SK-N-MC (cell line): ENCODE results near the gene MYH9.

ENCODE experiments used
- DNase-seq: peaks from one replicate; pipeline ENCODE4 v3.0.0-alpha.2; 2011; ENCODE audit warnings: low read depth, low spot score
- H3K27ac ChIP-seq: fragments of 200-600 bp; sonication (generic); 2 replicates; pipeline ENCODE4 v1.5.1; 2016; ENCODE audit warnings: mixed run types
- H3K36me3 ChIP-seq: fragments of 200-600 bp; sonication (generic); 2 replicates; pipeline ENCODE4 v1.6.1; 2017; ENCODE audit warnings: antibody characterized with exemption, low read length, mixed read lengths; ENCODE audit not compliant: insufficient read depth
- H3K4me3 ChIP-seq: fragments of 200-600 bp; sonication (generic); 2 replicates; pipeline ENCODE4 v1.5.1; 2016
- H3K9ac ChIP-seq: fragments of 200-600 bp; sonication (generic); 2 replicates; pipeline ENCODE4 v1.8.0; 2017; ENCODE audit warnings: mixed run types, mixed read lengths; ENCODE audit not compliant: insufficient read length
- H3K9me3 ChIP-seq: fragments of 200-600 bp; sonication (generic); 2 replicates; pipeline ENCODE4 v1.6.1; 2017; ENCODE audit warnings: low read depth, mild to moderate bottlenecking, antibody characterized with exemption, low read length, moderate library complexity, mixed read lengths
- EZH2 ChIP-seq: fragments of 200-600 bp; sonication (generic); IDR thresholded peaks from one replicate; pipeline ENCODE4 v1.6.1; 2017; ENCODE audit warnings: antibody characterized with exemption
- FOXP2 ChIP-seq: optimal IDR thresholded peaks from 2 replicates; pipeline ENCODE3; 2011; ENCODE audit warnings: mild to moderate bottlenecking, moderate library complexity; ENCODE audit not compliant: insufficient read depth; ENCODE audit errors: extremely low read length, control extremely low read depth
- POLR2AphosphoS5 ChIP-seq: IDR thresholded peaks from 2 replicates; pipeline ENCODE4 v1.6.1; 2012; ENCODE audit warnings: mild to moderate bottlenecking, low read depth, low read length, borderline replicate concordance

Gene MYH9

DNA sequence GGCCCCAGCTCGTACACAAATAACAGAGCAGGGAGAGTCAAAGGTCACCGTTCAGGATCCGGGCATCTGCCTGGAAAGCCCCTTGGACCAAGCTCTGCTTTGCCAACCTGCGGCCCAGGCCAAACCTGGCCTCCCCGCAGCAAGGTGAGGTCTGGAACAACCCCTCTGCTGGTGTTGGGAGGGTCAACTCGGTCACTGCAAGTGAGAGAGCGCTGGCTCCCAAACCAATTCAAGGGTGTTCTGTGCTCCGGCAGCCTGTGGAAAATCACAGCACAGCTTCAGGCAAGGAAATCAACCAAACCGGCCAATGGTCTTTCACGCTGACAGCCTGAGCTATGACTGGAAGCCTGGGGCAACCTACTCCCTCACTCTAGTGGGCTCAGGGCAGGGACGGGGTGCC lies 63.4 kb downstream of the MYH9 start:
- no peaks in the 10 kb centered on the region for H3K9me3 ChIP-seq
- H3K4me3 ChIP-seq = no peak overlapping the region
- no peak overlapping the region for H3K27ac ChIP-seq
- DNase-seq = no peak
- H3K36me3 ChIP-seq = peaks cover 46% of the 10 kb centered on the region; the same call in 1 of the 2 replicates
- peak overlapping the region; percentile 26 for H3K9ac ChIP-seq
- TF ChIP-seq EZH2 = no peak
- no peak for TF ChIP-seq FOXP2
- TF ChIP-seq POLR2AphosphoS5 = no peak

DNA sequence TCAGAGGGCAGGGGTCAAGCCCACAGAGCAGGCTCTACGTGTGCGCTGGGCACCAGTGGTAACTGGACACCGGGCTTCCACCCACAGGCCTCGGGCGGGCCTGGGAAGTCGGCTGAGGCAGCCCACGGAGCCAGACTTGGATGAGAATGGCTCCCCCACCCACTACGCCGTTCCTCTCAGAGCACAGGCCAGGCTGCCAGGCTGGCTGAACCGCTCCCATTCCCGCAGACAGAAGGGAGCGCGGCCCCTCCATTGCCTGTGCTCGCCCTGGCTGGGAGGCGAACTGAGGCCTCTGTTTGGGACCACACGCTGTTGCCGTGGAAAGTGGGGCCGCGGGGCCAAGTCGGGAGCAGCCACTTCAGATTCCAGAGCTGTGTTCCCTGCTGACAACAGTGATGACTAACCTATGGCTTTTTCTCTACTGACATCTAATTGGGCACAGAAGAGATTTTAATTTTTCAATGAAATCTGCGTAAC lies 63.9 kb downstream of the MYH9 start:
- no peak for DNase-seq
- TF ChIP-seq POLR2AphosphoS5 (no peak), EZH2 (no peak), FOXP2 (no peak)
- Histone ChIP-seq H3K9ac (no peak overlapping the region), H3K9me3 (no peaks in the 10 kb centered on the region), H3K27ac (no peak overlapping the region), H3K4me3 (no peak overlapping the region), H3K36me3 (peaks cover 50% of the 10 kb centered on the region; the same call in 1 of the 2 replicates)

GRCh38 chr22:36323182-36323854 lies 64.4 kb downstream of the MYH9 start:
- Histone ChIP-seq H3K4me3 (no peak overlapping the region), H3K36me3 (peaks cover 50% of the 10 kb centered on the region; the same call in 1 of the 2 replicates), H3K9me3 (no peaks in the 10 kb centered on the region), H3K9ac (no peak overlapping the region), H3K27ac (no peak overlapping the region)
- TF ChIP-seq FOXP2 (no peak), EZH2 (no peak)
- no peak for DNase-seq

DNA sequence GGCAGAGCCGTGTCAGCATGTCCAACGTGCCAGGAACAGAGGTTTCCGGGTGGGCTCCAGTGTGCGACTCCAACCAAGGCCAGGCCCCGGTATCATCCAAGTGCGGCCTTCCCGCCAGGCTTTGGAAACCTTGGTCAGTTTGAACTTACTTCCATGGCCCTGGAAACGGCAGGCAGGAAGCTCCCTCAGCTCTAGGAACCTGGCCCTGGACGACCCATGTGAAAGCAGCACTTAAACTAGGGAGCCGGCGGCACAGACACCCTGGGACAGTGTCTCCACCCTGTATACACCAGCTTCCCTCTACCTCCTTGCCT lies 65.2 kb downstream of the MYH9 start:
- no peak for DNase-seq
- Histone ChIP-seq H3K36me3 (peaks cover 57% of the 10 kb centered on the region; the same call in 1 of the 2 replicates), H3K27ac (no peak overlapping the region), H3K4me3 (no peak overlapping the region), H3K9ac (no peak overlapping the region), H3K9me3 (no peaks in the 10 kb centered on the region)
- TF ChIP-seq FOXP2 (no peak), EZH2 (no peak), POLR2AphosphoS5 (no peak)

DNA sequence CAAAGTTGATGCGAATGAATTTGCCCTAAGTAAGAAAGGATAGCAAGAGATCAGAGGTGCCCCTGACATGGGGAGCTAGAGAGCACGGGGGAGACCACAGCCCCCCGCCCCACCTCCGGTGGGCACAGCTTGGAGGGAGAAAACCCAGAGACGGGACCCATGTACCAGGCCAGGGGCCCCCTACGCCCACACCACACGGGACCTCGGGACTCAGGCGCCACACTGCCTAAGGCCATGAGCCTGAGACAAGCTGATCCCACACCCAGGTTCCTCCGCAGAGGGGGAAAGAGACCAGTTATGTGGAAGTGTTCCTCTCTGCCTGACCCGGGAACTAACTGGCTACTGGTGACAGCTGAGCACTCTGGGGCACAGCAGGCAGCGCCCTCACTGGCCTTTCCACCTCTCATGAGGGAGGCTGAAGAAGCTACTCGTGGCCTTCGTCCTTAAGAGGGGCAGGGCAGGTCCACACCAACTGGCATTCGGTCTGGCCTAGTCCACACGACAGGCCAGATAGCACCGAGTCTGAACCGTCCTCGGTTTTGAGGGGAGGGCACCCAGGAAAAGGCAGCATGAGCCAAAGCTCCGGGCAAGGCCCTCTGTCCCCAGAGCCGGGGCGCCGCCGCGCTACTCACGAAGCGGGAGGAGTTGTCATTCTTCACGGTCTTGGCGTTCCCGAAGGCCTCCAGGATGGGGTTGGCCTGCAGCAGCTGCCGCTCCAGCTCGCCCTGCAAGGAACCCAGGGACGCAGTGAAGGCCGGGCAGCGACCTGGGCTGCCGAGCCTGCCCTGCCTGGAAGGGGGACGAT lies 65.8 kb downstream of the MYH9 start:
- no peaks in the 10 kb centered on the region for H3K9me3 ChIP-seq
- H3K27ac ChIP-seq = no peak overlapping the region
- H3K4me3 ChIP-seq = no peak overlapping the region
- H3K36me3 ChIP-seq = peaks cover 53% of the 10 kb centered on the region; the same call in 1 of the 2 replicates
- H3K9ac ChIP-seq = no peak overlapping the region
- TF ChIP-seq FOXP2 = no peak
- no peak for TF ChIP-seq EZH2
- no peak for TF ChIP-seq POLR2AphosphoS5
- DNase-seq = no peak

DNA sequence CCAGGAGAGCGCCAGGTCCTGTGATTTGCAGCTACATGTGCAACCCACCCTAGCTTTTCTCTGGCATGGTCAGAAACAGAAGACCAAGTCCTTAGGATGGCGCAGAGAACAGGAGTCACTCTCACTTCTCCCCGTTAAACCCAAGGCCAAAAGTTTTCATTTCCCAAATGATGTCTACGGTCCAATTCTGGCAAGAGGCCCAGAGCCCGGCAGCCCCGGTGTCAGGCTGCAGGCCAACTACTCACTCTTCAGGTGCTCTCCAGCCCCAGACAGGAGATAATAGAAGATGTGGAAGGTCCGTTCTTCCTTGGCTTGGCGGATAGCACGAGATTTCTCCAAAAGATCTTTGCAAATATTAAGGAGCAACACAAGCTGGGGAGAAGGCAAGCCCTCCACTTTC lies 67.2 kb downstream of the MYH9 start:
- H3K4me3 ChIP-seq = no peak overlapping the region
- no peaks in the 10 kb centered on the region for H3K9me3 ChIP-seq
- no peak overlapping the region for H3K9ac ChIP-seq
- DNase-seq = no peak
- peaks cover 46% of the 10 kb centered on the region; the same call in 1 of the 2 replicates for H3K36me3 ChIP-seq
- TF ChIP-seq FOXP2 = no peak
- TF ChIP-seq EZH2 = no peak
- TF ChIP-seq POLR2AphosphoS5 = no peak
- no peak overlapping the region for H3K27ac ChIP-seq

DNA sequence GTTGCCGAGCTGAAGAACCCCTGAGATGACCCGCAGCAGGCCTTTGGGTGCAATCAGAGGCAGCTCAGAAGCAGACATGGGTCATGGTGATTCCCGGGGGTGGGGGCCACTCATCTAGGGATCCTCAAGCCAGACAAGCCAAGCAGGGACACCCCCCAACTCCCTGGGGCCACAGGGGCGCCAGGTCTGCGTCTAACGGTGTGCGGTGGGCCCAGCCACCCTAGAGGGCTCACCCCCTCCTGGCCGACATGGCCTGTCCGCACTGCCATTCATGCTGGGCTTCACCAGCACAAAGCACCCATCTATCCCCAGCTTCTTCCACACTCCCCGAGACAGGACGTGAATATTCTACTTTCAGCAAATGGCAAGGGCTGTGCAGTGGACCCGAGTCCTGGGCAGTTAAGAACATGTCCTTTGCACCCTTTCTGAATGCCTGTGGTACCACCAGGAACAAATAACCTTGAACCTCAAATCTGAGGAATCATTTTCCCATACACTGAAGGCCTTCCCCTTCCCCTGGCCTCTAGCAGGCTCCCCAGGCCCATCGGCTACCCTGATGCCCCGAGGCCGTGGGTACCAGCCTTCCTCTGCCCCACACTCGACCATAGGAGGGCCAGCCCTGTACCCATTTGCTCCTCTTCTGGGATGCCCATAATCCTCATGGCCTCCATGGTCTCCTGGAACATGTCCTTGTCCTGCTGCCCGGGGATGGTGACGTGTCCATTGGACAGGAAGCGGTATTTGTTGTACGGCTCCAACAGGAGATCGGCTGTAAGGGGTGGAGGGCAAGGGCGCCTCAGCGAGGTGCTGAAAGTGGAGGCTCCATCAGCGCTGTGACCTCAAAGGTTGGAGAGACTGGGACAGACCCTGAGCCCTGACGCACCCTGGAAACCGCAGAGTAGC lies 67.9 kb downstream of the MYH9 start:
- no peaks in the 10 kb centered on the region for H3K9me3 ChIP-seq
- TF ChIP-seq POLR2AphosphoS5 = no peak
- TF ChIP-seq EZH2 = no peak
- TF ChIP-seq FOXP2 = no peak
- H3K9ac ChIP-seq = no peak overlapping the region
- no peak for DNase-seq
- H3K4me3 ChIP-seq = no peak overlapping the region
- H3K27ac ChIP-seq = no peak overlapping the region
- H3K36me3 ChIP-seq = peaks cover 42% of the 10 kb centered on the region; the same call in 1 of the 2 replicates

DNA sequence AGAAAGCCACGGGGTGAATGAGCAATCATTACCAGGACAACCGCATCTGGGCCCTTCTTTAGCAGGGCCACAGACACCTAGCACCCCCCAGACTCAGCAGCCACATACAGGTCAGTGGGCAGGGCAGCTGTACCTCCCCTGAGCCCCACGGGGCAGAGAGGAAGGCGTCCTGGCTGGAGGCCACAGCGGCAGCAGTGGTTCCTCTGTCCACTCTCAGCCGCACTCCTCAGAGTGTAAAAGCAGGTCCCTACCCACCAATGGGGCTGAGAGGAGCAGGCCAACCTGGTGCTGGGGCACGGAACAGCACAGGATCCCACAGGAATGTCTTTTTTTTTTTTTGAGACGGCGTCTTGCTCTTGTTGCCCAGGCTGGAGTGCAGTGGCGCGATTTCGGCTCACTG lies 69.3 kb downstream of the MYH9 start:
- H3K36me3 ChIP-seq = peaks cover 44% of the 10 kb centered on the region; the same call in 1 of the 2 replicates
- TF ChIP-seq FOXP2 (no peak), POLR2AphosphoS5 (no peak)
- H3K9me3 ChIP-seq = no peaks in the 10 kb centered on the region
- no peak overlapping the region for H3K9ac ChIP-seq
- H3K4me3 ChIP-seq = no peak overlapping the region
- no peak overlapping the region for H3K27ac ChIP-seq
- no peak for DNase-seq
